Heart left ventricle (tissue), 13 donors: ENCODE measurements around the gene PLPP1.

ENCODE experiments used
- CTCF ChIP-seq, 12 donors: fragments of 200-600 bp; sonication (generic) in 4 of 12; IDR thresholded peaks; one replicate each; pipeline versions ENCODE4 v1.5.0 to v1.8.0; 2018 to 2022; ENCODE audit warnings: antibody characterized with exemption in 12 of 12, mild to moderate bottlenecking in 5 of 12
- POLR2A ChIP-seq, 2 donors: fragments of 450-650 bp; IDR thresholded peaks; one replicate each; pipeline ENCODE4 v1.6.1; 2017; ENCODE audit warnings: antibody characterized with exemption in 2 of 2, mild to moderate bottlenecking in 2 of 2, moderate library complexity in 2 of 2
- donor health status: ischemic (EF 13 %, LVEDD 7.1; RV severe dilation, severe dysfunction).
- donor health status: DM: no; HTN: yes; CAD: no.
- donor health status: DM: no; HTN: no; CAD: no.
- donor health status: ischemic (EF 25% LVEDD 6.9; RV normal size, moderate dysfunction).
- donor health status: ischemic (EF 25% LVEDD 5.7; RV mildly dilated, moderate dysfunction).
- donor health status: ischemic (EF 35%, LVEDD 5.7; RV mildly dilated, moderate dysfunction).
- donor health status: nonischemic (EF 11% LVEDD 7.7; RV severe dilation, severe dysfunction).
- donor health status: DM: yes; HTN: yes; CAD: no.
- donor health status: PGD.
- donor health status: ischemic (EF 29% LVEDD 5.4; RV normal size, mild dysfunction).
- donor health status: nonischemic (EF 23%, LVEDD 6.1; RV moderate dilation, normal function).

GRCh38 chr5:55392669-55393068, 142.1 kb downstream of the PLPP1 start:
- TF ChIP-seq CTCF (IDR thresholded peaks at IDR 0.05) (no peak), POLR2A (IDR thresholded peaks at IDR 0.05) (no peak)
